ENCODE data around the gene KRTAP2-1. TPM values are rescaled to one million over a fixed set of nuclear protein-coding genes. Genes with fewer than 3 reads are reported as not detected.

The KRTAP2-1 gene, protein sequence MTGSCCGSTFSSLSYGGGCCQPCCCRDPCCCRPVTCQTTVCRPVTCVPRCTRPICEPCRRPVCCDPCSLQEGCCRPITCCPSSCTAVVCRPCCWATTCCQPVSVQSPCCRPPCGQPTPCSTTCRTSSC
- not detected in 2 replicates for total RNA-seq

DNA sequence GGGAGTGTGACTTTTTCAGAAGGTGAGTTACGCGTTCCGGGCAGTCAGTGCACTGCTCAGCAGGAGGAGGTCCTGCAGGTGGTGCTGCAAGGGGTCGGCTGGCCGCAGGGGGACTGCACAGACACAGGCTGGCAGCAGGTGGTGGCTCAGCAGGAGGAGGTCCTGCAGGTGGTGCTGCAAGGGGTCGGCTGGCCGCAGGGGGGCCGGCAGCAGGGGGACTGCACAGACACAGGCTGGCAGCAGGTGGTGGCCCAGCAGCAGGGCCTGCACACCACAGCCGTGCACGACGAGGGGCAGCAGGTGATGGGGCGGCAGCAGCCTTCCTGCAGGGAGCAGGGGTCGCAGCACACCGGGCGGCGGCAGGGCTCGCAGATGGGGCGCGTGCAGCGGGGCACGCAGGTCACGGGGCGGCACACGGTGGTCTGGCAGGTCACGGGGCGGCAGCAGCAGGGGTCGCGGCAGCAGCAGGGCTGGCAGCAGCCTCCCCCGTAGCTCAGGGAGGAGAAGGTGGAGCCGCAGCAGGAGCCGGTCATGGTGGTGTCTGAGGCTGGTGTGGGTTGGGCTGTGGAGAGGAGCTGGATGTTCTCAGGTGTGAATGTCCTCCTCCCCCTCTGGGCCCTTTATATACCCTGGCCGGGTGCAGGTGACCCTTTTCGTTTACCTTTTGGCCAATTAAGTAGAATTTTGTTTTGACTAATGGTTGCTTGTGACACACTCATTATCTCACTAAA is at the start of gene KRTAP2-1:
Gene KRTAP2-1, minus strand, starts transcription at position 582 of the 731 bp plus-strand sequence. Its CDS starts 49 bp downstream, at position 533.

DNA sequence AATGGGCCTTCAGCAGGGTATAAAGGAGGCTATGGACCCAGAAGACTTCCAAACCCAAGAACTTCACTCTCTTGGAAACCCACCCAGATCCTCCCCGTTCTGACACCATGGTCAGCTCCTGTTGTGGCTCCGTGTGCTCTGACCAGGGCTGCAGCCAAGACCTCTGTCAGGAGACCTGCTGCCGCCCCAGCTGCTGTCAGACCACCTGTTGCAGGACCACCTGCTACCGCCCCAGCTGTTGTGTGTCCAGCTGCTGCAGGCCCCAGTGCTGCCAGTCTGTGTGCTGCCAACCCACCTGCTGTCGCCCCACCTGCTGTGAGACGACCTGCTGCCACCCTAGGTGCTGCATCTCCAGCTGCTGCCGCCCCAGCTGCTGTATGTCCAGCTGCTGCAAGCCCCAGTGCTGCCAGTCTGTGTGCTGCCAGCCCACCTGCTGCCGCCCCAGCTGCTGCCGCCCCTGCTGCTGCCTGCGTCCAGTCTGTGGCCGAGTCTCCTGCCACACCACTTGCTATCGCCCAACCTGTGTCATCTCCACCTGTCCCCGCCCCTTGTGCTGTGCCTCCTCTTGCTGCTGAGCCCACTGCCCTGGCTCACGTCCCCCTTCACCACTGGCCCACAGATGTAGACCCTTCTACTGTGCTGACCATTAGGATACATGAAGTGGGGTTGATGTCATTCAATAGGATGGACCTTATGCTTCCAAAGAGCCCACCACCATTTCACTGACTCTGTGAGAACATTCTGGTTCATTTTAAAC is 37.2 kb upstream of the KRTAP2-1 start, which contains the start of gene KRTAP4-7:
Gene KRTAP4-7, plus strand, starts transcription at position 51 of the 757 bp plus-strand sequence. Its CDS starts 57 bp downstream, at position 108.

DNA sequence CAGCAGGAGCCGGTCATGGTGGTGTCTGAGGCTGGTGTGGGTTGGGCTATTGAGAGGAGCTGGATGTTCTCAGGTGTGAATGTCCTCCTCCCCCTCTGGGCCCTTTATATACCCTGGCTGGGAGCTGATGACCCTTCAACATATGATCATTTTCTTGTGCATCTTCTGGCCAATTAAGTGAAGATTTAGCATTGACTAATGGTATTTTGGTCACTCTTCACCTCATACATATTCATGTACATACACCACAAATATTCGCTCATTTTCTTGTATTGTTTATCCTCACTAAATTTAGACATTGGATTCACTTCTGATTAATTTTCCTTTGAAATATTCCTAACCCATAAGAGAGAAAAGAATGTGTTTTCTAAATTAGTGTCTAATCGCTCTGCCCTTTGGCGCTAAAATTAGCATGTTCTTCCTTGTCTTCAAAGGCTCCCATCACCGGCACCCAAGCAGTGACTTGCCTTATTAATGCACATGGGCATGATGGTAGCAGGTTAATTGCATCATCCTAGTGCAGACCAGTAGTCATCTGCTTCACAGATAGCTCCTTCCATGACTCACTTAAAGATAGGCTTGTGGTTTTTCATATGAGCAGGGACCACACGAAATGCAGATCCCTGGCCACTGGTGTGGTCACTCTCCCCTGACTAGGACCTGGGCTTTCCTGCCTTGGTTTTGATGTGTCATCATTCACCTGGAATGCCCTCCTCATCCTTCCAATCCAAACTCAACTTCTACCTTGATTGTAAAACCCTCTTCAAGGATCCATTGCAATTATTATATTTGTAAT is 18.9 kb upstream of the KRTAP2-1 start, which contains the start of gene KRTAP2-4:
Gene KRTAP2-4, minus strand, starts transcription at position 51 of the 796 bp plus-strand sequence. Its CDS starts 34 bp downstream, at position 17.

DNA sequence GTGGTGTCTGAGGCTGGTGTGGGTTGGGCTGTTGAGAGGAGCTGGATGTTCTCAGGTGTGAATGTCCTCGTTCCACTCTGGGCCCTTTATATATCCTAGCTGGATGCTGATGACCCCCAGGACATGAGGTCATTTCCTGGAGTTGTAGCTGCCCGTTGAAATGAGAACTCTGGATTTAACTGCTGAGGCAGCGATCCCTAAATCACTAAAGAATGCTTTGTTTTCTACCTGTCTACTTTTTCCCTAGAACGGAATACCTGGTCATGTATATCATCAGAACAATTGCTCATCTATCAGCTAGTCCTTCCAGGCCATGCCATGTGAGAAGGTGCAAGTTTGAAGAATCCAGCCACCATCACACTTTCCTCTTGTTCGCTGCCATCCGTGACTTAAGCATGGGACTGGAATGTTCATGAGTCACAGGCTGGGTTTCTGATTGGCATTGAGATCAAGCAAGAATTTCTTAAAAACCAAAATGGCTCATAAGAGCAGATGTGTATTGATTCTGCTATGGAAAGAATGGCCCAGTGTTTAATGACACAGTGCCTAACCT is 13.0 kb upstream of the KRTAP2-1 start, which contains the start of gene KRTAP2-3:
Gene KRTAP2-3, minus strand, starts transcription at position 63 of the 553 bp plus-strand sequence. CDS start 64 bp downstream, outside the sequence.

DNA sequence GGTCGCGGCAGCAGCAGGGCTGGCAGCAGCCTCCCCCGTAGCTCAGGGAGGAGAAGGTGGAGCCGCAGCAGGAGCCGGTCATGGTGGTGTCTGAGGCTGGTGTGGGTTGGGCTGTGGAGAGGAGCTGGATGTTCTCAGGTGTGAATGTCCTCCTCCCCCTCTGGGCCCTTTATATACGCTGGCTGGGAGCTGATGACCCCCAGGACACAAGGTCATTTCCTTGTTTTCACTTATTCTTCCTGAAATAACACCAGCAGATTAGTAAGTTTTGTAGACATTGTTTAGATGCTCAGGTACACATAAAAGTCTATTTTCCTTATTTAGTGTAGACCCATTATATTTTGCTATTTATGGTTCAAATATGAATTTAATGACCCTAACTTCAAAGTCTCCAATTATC is 8.0 kb upstream of the KRTAP2-1 start, which contains the start of gene KRTAP2-2:
Gene KRTAP2-2, minus strand, starts transcription at position 101 of the 400 bp plus-strand sequence. Its CDS starts 19 bp downstream, at position 82.

DNA sequence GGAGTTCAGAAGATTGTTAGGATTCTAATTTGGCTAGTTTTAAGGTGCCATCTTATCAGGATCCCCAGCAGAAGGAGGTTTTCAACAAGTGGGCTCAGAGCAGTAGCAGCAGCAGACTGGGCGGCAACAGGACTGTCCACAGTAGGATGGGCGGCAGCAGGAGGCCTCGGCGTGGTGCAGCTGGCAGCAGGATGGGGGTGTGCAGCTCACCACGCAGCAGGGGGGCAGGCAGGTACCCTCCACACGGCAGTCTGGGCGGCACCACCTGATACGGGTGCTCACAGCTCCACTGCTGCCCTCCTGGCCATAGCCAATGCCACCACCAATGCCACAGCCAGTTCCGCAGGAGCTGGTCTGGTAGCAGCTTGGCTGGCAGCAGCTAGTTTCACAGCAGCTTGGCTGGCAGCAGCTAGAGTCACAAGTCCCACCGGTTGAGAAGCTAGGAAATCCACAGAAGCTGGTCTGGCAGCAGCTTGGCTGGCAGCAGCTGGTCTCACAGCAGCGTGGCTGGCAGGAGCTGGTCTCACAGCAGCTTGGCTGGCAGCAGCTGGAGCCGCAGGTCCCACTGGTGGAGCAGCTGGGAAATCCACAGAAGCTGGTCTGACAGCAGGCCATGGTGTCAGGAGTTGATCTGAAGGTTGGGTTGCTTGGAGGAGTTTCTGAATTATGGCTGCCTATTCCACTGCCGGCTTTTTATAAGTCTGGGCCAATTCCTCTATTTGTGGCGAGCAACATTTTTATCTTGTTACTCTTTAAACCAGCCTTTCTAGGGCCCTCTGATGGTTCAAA is 6.1 kb downstream of the KRTAP2-1 start, which contains the start of gene KRTAP1-1:
Gene KRTAP1-1, minus strand, starts transcription at position 668 of the 789 bp plus-strand sequence. Its CDS starts 53 bp downstream, at position 615.

DNA sequence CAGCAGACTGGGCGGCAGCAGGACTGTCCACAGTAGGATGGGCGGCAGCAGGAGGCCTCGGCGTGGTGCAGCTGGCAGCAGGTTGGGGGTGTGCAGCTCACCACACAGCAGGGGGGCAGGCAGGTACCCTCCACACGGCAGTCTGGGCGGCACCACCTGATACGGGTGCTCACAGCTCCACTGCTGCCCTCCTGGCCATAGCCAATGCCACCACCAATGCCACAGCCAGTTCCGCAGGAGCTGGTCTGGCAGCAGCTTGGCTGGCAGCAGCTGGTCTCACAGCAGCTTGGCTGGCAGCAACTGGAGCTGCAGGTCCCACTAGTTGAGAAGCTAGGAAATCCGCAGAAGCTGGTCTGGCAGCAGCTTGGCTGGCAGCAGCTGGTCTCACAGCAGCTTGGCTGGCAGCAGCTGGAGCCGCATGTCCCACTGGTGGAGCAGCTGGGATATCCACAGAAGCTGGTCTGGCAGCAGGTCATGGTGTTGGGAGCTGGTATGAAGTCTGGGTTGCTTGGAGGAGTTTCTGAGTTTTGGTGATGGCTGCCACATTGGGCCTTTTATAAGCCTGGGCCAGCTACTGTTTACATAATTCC is 12.7 kb downstream of the KRTAP2-1 start, which contains the start of gene KRTAP1-3:
Gene KRTAP1-3, minus strand, starts transcription at position 529 of the 590 bp plus-strand sequence. Its CDS starts 53 bp downstream, at position 476.

DNA sequence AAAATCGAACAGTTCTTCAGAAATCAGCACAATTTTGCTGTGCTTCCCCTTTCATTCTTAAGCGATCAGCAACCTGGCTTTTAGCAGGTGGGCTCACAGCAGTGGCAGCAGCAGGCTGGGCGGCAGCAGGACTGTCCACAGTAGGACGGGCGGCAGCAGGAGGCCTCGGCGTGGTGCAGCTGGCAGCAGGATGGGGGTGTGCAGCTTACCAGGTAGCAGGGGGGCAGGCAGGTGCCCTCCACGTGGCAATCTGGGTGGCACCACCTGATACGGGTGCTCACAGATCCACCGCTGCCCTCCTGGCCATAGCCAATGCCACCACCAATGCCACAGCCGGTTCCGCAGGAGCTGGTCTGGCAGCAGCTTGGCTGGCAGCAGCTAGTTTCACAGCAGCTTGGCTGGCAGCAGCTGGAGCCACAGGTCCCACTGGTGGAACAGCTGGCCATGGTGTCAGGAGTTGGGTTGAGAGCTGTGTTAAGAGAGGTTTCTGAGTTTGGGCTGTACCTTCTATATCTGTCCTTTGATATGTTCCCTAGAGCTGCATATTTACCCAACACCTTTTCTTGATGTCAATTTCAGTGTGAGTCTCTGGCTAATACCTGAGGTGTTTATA is 17.4 kb downstream of the KRTAP2-1 start, which contains the start of gene KRTAP1-4:
Gene KRTAP1-4, minus strand, starts transcription at position 563 of the 613 bp plus-strand sequence. Its CDS starts 117 bp downstream, at position 446.

DNA sequence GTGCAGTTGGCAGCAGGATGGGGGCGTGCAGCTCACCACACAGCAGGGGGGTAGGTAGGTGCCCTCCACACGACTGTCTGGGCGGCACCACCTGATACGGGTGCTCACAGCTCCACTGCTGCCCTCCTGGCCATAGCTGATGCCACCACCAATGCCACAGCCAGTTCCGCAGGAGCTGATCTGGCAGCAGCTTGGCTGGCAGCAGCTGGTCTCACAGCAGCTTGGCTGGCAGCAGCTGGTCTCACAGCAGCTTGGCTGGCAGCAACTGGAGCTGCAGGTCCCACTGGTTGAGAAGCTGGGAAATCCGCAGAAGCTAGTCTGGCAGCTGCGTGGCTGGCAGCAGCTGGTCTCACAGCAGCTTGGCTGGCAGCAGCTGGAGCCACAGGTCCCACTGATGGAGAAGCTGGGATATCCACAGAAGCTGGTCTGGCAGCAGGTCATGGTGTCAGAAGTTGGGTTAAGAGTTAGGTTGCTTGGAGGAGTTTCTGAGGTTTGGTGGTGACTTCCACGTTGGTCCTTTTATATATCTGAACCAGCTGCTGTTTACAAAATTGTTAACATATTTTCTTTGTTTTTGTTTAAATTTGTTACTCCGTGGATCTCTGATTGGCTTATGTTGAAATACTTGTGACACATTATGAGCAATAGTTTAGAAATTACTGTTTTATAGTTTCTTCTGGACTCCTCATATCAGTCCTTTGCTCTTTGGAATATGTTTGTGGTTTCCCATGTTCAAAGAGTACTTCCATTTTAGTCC is 20.2 kb downstream of the KRTAP2-1 start, which contains the start of gene KRTAP1-5:
Gene KRTAP1-5, minus strand, starts transcription at position 494 of the 757 bp plus-strand sequence. Its CDS starts 53 bp downstream, at position 441.

DNA sequence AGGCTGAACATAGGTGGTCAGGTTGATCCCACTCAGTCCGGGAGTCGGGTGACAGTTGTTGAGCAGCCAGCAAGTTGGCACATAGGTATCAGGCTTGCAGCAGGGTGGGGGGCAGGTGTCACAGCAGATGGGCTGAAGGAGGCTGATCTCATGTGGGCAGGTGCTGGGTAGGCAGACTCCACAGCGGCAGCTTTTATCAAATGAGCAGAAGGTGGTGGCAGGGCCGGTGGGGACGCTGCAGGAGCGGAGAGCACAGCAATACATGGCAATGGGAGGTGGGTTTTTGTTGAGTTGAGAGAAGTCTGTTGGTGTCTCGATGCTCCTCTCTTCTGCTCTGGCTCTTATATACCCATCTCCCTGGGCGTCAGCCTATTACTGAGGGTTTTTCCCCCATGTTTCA is 38.3 kb downstream of the KRTAP2-1 start, which contains the start of gene KRTAP3-1:
Gene KRTAP3-1, minus strand, starts transcription at position 318 of the 400 bp plus-strand sequence. Its CDS starts 54 bp downstream, at position 264.

DNA sequence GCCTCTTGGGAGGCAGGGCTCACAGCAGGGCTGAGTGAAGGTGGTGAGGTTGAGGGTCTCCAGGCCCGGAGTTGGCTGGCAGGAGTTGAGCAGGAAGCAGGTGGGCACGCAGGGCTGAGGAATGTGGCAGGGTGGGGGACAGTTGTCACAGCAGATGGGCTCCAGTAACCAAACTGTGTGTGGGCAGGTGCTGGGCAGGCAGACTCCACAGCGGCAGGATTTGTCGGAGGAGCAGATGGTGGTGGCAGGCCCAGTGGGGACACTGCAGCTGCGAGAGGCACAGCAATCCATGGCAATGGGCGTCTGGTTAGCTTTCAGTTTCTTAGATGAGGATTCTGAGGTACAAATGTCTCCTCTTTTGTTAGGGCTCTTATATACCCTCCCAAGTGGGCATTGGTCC is 47.6 kb downstream of the KRTAP2-1 start, which contains the start of gene KRTAP3-2:
Gene KRTAP3-2, minus strand, starts transcription at position 344 of the 400 bp plus-strand sequence. Its CDS starts 53 bp downstream, at position 291.

Other genes with a start within 250 kb of the KRTAP2-1 start
- not detected in 2 replicates for gene KRT28, start 247.4 kb downstream of the KRTAP2-1 start, total RNA-seq
- 19.7 and 36.3 TPM in 2 replicates for gene KRT10, start 224.7 kb downstream of the KRTAP2-1 start, total RNA-seq
- gene KRT12, start 180.1 kb downstream of the KRTAP2-1 start, total RNA-seq: not detected in 2 replicates
- gene KRT20, start 162.1 kb downstream of the KRTAP2-1 start, total RNA-seq: not detected in 2 replicates
- not detected in 2 replicates for gene KRT23, start 109.7 kb downstream of the KRTAP2-1 start, total RNA-seq
- not detected in 2 replicates for gene KRT39, start 80.4 kb downstream of the KRTAP2-1 start, total RNA-seq
- gene KRT40, start 63.0 kb downstream of the KRTAP2-1 start, total RNA-seq: not detected in 2 replicates
- not detected in 2 replicates for gene KRTAP3-3, start 53.2 kb downstream of the KRTAP2-1 start, total RNA-seq
- not detected in 2 replicates for gene KRTAP3-2, start 47.4 kb downstream of the KRTAP2-1 start, total RNA-seq
- gene KRTAP3-1, start 38.2 kb downstream of the KRTAP2-1 start, total RNA-seq: not detected in 2 replicates
- gene KRTAP1-5, start 20.1 kb downstream of the KRTAP2-1 start, total RNA-seq: not detected in 2 replicates
- not detected in 2 replicates for gene KRTAP1-4, start 17.1 kb downstream of the KRTAP2-1 start, total RNA-seq
- gene KRTAP1-3, start 12.4 kb downstream of the KRTAP2-1 start, total RNA-seq: not detected in 2 replicates
- not detected in 2 replicates for gene KRTAP1-1, start 5.9 kb downstream of the KRTAP2-1 start, total RNA-seq
- gene KRTAP2-2, start 7.9 kb upstream of the KRTAP2-1 start, total RNA-seq: not detected in 2 replicates
- not detected in 2 replicates for gene KRTAP2-3, start 12.8 kb upstream of the KRTAP2-1 start, total RNA-seq
- not detected in 2 replicates for gene KRTAP2-4, start 18.6 kb upstream of the KRTAP2-1 start, total RNA-seq
- not detected in 2 replicates for gene KRTAP4-7, start 36.8 kb upstream of the KRTAP2-1 start, total RNA-seq
- not detected in 2 replicates for gene KRTAP4-8, start 50.8 kb upstream of the KRTAP2-1 start, total RNA-seq
- gene KRTAP4-16, start 54.9 kb upstream of the KRTAP2-1 start, total RNA-seq: not detected in 2 replicates
- gene KRTAP4-9, start 58.1 kb upstream of the KRTAP2-1 start, total RNA-seq: not detected in 2 replicates
- not detected in 2 replicates for gene KRTAP4-11, start 71.1 kb upstream of the KRTAP2-1 start, total RNA-seq
- gene KRTAP4-12, start 76.9 kb upstream of the KRTAP2-1 start, total RNA-seq: not detected in 2 replicates
- not detected in 2 replicates for gene KRTAP4-6, start 93.2 kb upstream of the KRTAP2-1 start, total RNA-seq
- not detected in 2 replicates for gene KRTAP4-5, start 102.5 kb upstream of the KRTAP2-1 start, total RNA-seq
- gene KRTAP4-4, start 113.4 kb upstream of the KRTAP2-1 start, total RNA-seq: not detected in 2 replicates
- gene KRTAP4-3, start 120.9 kb upstream of the KRTAP2-1 start, total RNA-seq: not detected in 2 replicates
- not detected in 2 replicates for gene KRTAP4-2, start 130.9 kb upstream of the KRTAP2-1 start, total RNA-seq
- gene KRTAP4-1, start 137.6 kb upstream of the KRTAP2-1 start, total RNA-seq: not detected in 2 replicates
- not detected in 2 replicates for gene KRTAP9-1, start 142.6 kb upstream of the KRTAP2-1 start, total RNA-seq
- gene KRTAP9-2, start 179.3 kb upstream of the KRTAP2-1 start, total RNA-seq: not detected in 2 replicates
- not detected in 2 replicates for gene KRTAP9-3, start 185.1 kb upstream of the KRTAP2-1 start, total RNA-seq
- not detected in 2 replicates for gene KRTAP9-8, start 190.7 kb upstream of the KRTAP2-1 start, total RNA-seq
- not detected in 2 replicates for gene KRTAP9-4, start 202.4 kb upstream of the KRTAP2-1 start, total RNA-seq
- gene KRTAP9-9, start 208.1 kb upstream of the KRTAP2-1 start, total RNA-seq: not detected in 2 replicates
- not detected in 2 replicates for gene KRTAP9-6, start 218.1 kb upstream of the KRTAP2-1 start, total RNA-seq
- gene KRTAP9-7, start 228.4 kb upstream of the KRTAP2-1 start, total RNA-seq: not detected in 2 replicates

All from cardiac atrium fibroblast (primary cell).